HCT116 (cell line): Measurements from ENCODE around the gene PIEZO2. TPM values are rescaled to one million over a fixed set of nuclear protein-coding genes. Genes with fewer than 3 reads are reported as not detected.

Experiments used
- ATAC-seq: fragments of 200-7000 bp; cut with Tn5 transposase; 2 replicates; pipeline ENCODE4 v1.9.1; 2020; ENCODE audit warnings: mild to moderate bottlenecking, moderate library complexity
- BruUV-seq: library from RNA; stranded (reverse); fragments of 400-500 nt; replicated peaks from 2 replicates; lab custom pipeline; 2021; lab: Mats Ljungman, UMichigan
- CTCF ChIA-PET: fragments of 300-600 bp; sonication (Branson Sonifier 250); formaldehyde crosslinking; loops from one replicate; lab custom pipeline; 2021; ENCODE audit warnings: antibody characterized with exemption; lab: Charles Lee
- POLR2A ChIA-PET: fragments of 300-600, 350-600 bp; sonication (Branson Sonifier 250); formaldehyde crosslinking; loops from one replicate; lab custom pipeline; 2021; ENCODE audit warnings: antibody characterized with exemption; lab: Charles Lee
- RAD21 ChIA-PET, 2 experiments: fragments of 300-600 bp; sonication (Branson Sonifier 250); formaldehyde crosslinking; loops; one replicate each; lab custom pipeline; 2023; ENCODE audit warnings: low total read pairs in 2 of 2; ENCODE audit not compliant: uncharacterized antibody in 2 of 2, unreplicated experiment in 2 of 2, low non-redundant PET in 1 of 2; lab: Charles Lee
- DNase-seq: peaks from one replicate; pipeline ENCODE4 v3.0.0-alpha.2; 2010; ENCODE audit warnings: low read depth, low spot score
- H2AFZ ChIP-seq: fragments of 200-600 bp; shearing (Covaris generic), sonication (generic); 2 replicates; pipeline ENCODE4 v1.6.1; 2017; ENCODE audit warnings: low read depth, mixed run types, mixed read lengths, antibody characterized with exemption, low read length; ENCODE audit not compliant: poor library complexity, severe bottlenecking
- H3K27ac ChIP-seq: 2 replicates; pipeline ENCODE4 v1.5.1; 2012; ENCODE audit warnings: low read depth, low read length
- H3K27me3 ChIP-seq: fragments of 200-600 bp; sonication (generic); 2 replicates; pipeline ENCODE4 v1.6.1; 2016; ENCODE audit warnings: mixed run types, low read length, mixed read lengths; ENCODE audit not compliant: insufficient read depth
- H3K36me3 ChIP-seq, 2 experiments: fragments of 200-500 bp in 1 of 2; fragments of 200-600 bp in 1 of 2; sonication (Bioruptor generic) in 1 of 2; sonication (generic) in 1 of 2; 2 replicates each; pipeline versions ENCODE4 v1.5.1 to v1.6.1; 2014 to 2016; ENCODE audit warnings: low read length in 2 of 2, inconsistent platforms in 1 of 2, mixed read lengths in 1 of 2, mixed run types in 1 of 2; ENCODE audit not compliant: insufficient read depth in 2 of 2, control insufficient read depth in 1 of 2
- H3K4me1 ChIP-seq, 2 experiments: fragments of 200-600 bp in 1 of 2; sonication (generic) in 1 of 2; 2 replicates each; pipeline versions ENCODE4 v1.5.1 to v1.6.1; 2012 to 2017; ENCODE audit warnings: low read length in 2 of 2, inconsistent platforms in 1 of 2, mild to moderate bottlenecking in 1 of 2, mixed read lengths in 1 of 2, mixed run types in 1 of 2, moderate library complexity in 1 of 2; ENCODE audit not compliant: insufficient read depth in 2 of 2, control insufficient read depth in 1 of 2
- H3K4me2 ChIP-seq: fragments of 200-600 bp; sonication (generic); 2 replicates; pipeline ENCODE4 v1.6.1; 2017; ENCODE audit warnings: mixed run types, low read length, mixed read lengths
- H3K4me3 ChIP-seq, 2 experiments: fragments of 200-600 bp in 1 of 2; sonication (generic) in 1 of 2; replicated peaks in 1 of 2; 2 replicates each; pipeline ENCODE4 v1.5.1; 2011 to 2016; ENCODE audit warnings: low read length in 2 of 2, control low read depth in 1 of 2, low read depth in 1 of 2, mild to moderate bottlenecking in 1 of 2, mixed read lengths in 1 of 2, mixed run types in 1 of 2
- H3K79me2 ChIP-seq: fragments of 200-600 bp; sonication (generic); 2 replicates; pipeline ENCODE4 v1.6.1; 2017; ENCODE audit warnings: mild to moderate bottlenecking, mixed run types, low read length, moderate library complexity, mixed read lengths; ENCODE audit not compliant: insufficient read depth
- H3K9ac ChIP-seq: fragments of 200-600 bp; sonication (generic); 2 replicates; pipeline ENCODE4 v1.6.1; 2016; ENCODE audit warnings: low read length, mixed read lengths
- H3K9me2 ChIP-seq: fragments of 200-600 bp; sonication (generic), shearing (Covaris generic); 2 replicates; pipeline ENCODE4 v1.6.1; 2017; ENCODE audit warnings: mixed run types, mild to moderate bottlenecking, moderate library complexity; ENCODE audit not compliant: insufficient read depth
- H3K9me3 ChIP-seq, 2 experiments: fragments of 200-500 bp in 1 of 2; fragments of 200-600 bp in 1 of 2; sonication (Bioruptor generic) in 1 of 2; sonication (generic) in 1 of 2; 2 replicates each; pipeline ENCODE4 v1.6.1; 2014 to 2017; ENCODE audit warnings: low read length in 2 of 2, mixed read lengths in 2 of 2, inconsistent platforms in 1 of 2, low read depth in 1 of 2, mild to moderate bottlenecking in 1 of 2, mixed run types in 1 of 2, moderate library complexity in 1 of 2; ENCODE audit not compliant: control insufficient read depth in 1 of 2, insufficient read depth in 1 of 2
- H4K20me1 ChIP-seq: fragments of 200-600 bp; sonication (generic), shearing (Covaris generic); 2 replicates; pipeline ENCODE4 v1.6.1; 2017; ENCODE audit warnings: mixed run types, mild to moderate bottlenecking, moderate library complexity; ENCODE audit not compliant: insufficient read depth
- ELF1 ChIP-seq: IDR thresholded peaks from 2 replicates; pipeline ENCODE4 v1.6.1; 2012; ENCODE audit warnings: low read depth, borderline replicate concordance
- EZH2 ChIP-seq: fragments of 200-600 bp; sonication (generic); IDR thresholded peaks from 2 replicates; pipeline ENCODE4 v1.6.1; 2017; ENCODE audit warnings: antibody characterized with exemption, mixed run types
- EZH2phosphoT487 ChIP-seq: fragments of 200-600 bp; IDR thresholded peaks from 2 replicates; pipeline ENCODE4 v1.6.1; 2018; ENCODE audit warnings: antibody characterized with exemption, borderline replicate concordance
- JUND ChIP-seq: IDR thresholded peaks from 2 replicates; pipeline ENCODE4 v1.6.1; 2012
- RAD21 ChIP-seq: IDR thresholded peaks from 2 replicates; pipeline ENCODE4 v1.6.1; 2012; ENCODE audit warnings: low read depth, mild to moderate bottlenecking
- REST ChIP-seq: IDR thresholded peaks from 2 replicates; pipeline ENCODE4 v1.6.1; 2012; ENCODE audit warnings: low read depth
- SIN3A ChIP-seq: IDR thresholded peaks from 2 replicates; pipeline ENCODE4 v1.6.1; 2012; ENCODE audit warnings: low read depth
- SRF ChIP-seq: IDR thresholded peaks from 2 replicates; pipeline ENCODE4 v1.6.1; 2012; ENCODE audit warnings: low read depth
- TCF7L2 ChIP-seq: IDR thresholded peaks from 2 replicates; pipeline ENCODE4 v1.7.0; 2011; ENCODE audit warnings: borderline replicate concordance, inconsistent platforms; ENCODE audit not compliant: insufficient read depth, insufficient read length; ENCODE audit errors: extremely low read depth
- ZFX ChIP-seq: fragments of 450-650 bp; IDR thresholded peaks from 2 replicates; pipeline ENCODE4 v1.6.1; 2017
- ZNF274 ChIP-seq: fragments of 200-500 bp; sonication (Bioruptor generic); IDR thresholded peaks from 2 replicates; pipeline ENCODE4 v1.6.1; 2014; ENCODE audit warnings: mild to moderate bottlenecking, low read depth, low read length, inconsistent platforms
- intact Hi-C: fragments of 100-400 bp; cut with micrococcal nuclease; formaldehyde crosslinking; loops from 2 replicates; pipeline ENCODE4 v1.10.0; 2022
- total RNA-seq: library from RNA; stranded (reverse); gene quantifications from one replicate; pipeline ENCODE4 v1.2.1, GENCODE V29; 2021; ENCODE audit not compliant: unreplicated experiment
- TF ChIP-seq, protein P1 (sequence below): IDR thresholded peaks from 2 replicates; pipeline ENCODE4 v1.6.1; 2011; ENCODE audit warnings: mild to moderate bottlenecking, low read length, moderate library complexity; ENCODE audit not compliant: insufficient replicate concordance; ENCODE audit errors: extremely low read depth

Gene PIEZO2
- total RNA-seq, 1 experiment from 2014 or later = 0.34 TPM

DNA sequence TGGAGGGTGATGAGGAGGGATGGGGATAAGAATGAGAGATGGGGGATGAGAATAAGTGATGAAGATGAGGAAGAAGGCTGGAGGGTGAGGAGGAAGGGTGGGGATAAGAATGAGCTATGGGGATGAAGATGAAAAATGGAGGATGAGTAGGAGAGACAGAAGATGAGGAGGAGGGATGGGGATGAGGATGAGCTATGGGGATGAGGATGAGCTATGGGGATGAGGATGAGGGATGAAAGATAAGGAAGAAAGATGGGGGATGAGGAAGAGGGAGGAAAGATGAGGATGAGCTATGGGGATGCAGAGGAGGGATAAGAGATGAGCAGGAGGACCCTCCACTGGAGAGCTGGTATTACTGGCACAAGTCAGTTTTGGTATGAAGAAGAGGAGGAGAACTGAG is 392.0 kb downstream of the PIEZO2 start:
- BruUV-seq = no TSS peak
- H3K27me3 ChIP-seq = 0 out of 2 replicates have a peak, but pooled peaks cover 30% of the 10 kb centered on the region
- H3K36me3 ChIP-seq = no peaks in the 10 kb centered on the region
- DNase-seq (no peak), ATAC-seq (no peak)
- no peak overlapping the region for H2AFZ ChIP-seq
- H4K20me1 ChIP-seq = no peaks in the 10 kb centered on the region
- no peaks in the 10 kb centered on the region for H3K9me3 ChIP-seq
- no peaks in the 10 kb centered on the region for H3K9me2 ChIP-seq
- RAD21 ChIA-PET = no interaction called here
- TF ChIP-seq SIN3A (no peak), EZH2 (no peak), TCF7L2 (no peak), ZFX (no peak), ZNF274 (no peak), REST (no peak), RAD21 (no peak), SRF (no peak), EZH2phosphoT487 (no peak), JUND (no peak), ELF1 (no peak)
- TF ChIP-seq, protein P1, sequence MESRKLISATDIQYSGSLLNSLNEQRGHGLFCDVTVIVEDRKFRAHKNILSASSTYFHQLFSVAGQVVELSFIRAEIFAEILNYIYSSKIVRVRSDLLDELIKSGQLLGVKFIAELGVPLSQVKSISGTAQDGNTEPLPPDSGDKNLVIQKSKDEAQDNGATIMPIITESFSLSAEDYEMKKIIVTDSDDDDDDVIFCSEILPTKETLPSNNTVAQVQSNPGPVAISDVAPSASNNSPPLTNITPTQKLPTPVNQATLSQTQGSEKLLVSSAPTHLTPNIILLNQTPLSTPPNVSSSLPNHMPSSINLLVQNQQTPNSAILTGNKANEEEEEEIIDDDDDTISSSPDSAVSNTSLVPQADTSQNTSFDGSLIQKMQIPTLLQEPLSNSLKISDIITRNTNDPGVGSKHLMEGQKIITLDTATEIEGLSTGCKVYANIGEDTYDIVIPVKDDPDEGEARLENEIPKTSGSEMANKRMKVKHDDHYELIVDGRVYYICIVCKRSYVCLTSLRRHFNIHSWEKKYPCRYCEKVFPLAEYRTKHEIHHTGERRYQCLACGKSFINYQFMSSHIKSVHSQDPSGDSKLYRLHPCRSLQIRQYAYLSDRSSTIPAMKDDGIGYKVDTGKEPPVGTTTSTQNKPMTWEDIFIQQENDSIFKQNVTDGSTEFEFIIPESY = no peak
- H3K27ac ChIP-seq = no peak overlapping the region
- POLR2A ChIA-PET = no interaction called here
- no peaks in the 10 kb centered on the region for H3K79me2 ChIP-seq
- intact Hi-C loops = no loop called here
- no peak overlapping the region for H3K9ac ChIP-seq
- no peaks in the 10 kb centered on the region for H3K4me1 ChIP-seq
- CTCF ChIA-PET = no interaction called here
- H3K4me2 ChIP-seq = no peak overlapping the region
- H3K4me3 ChIP-seq = no peak overlapping the region
